Duodenal mucosa (tissue), 2 donors: Measurements from ENCODE around the gene ANKS6.

Experiments used
- H3K27ac ChIP-seq: one replicate; pipeline ENCODE4 v1.7.0; 2013; ENCODE audit warnings: low read depth, low read length
- H3K27me3 ChIP-seq, 2 donors: one replicate each; pipeline ENCODE4 v1.7.0; 2013; ENCODE audit warnings: low read length in 2 of 2, control low read depth in 1 of 2; ENCODE audit not compliant: insufficient read depth in 2 of 2, control insufficient read depth in 1 of 2
- H3K36me3 ChIP-seq, 2 donors: one replicate each; pipeline ENCODE4 v1.7.0; 2013; ENCODE audit warnings: low read length in 2 of 2, control low read depth in 1 of 2; ENCODE audit not compliant: insufficient read depth in 2 of 2, control insufficient read depth in 1 of 2
- H3K4me1 ChIP-seq, 2 donors: one replicate each; pipeline ENCODE4 v1.7.0; 2013; ENCODE audit warnings: low read length in 2 of 2, control low read depth in 1 of 2; ENCODE audit not compliant: insufficient read depth in 2 of 2, control insufficient read depth in 1 of 2
- H3K4me3 ChIP-seq, 2 donors: one replicate each; pipeline ENCODE4 v1.7.0; 2013; ENCODE audit warnings: low read length in 2 of 2, low read depth in 1 of 2
- H3K9ac ChIP-seq, 2 donors: one replicate each; pipeline ENCODE4 v1.7.0; 2013; ENCODE audit warnings: low read length in 2 of 2, low read depth in 1 of 2
- H3K9me3 ChIP-seq, 2 donors: one replicate each; pipeline ENCODE4 v1.7.0; 2013; ENCODE audit warnings: low read length in 2 of 2, control low read depth in 1 of 2; ENCODE audit not compliant: control insufficient read depth in 1 of 2

Gene ANKS6

GRCh38 chr9:98726735-98727134, 69.6 kb downstream of the ANKS6 start:
- no peak overlapping the region for H3K9ac ChIP-seq
- no peaks in the 10 kb centered on the region for H3K4me1 ChIP-seq
- H3K27me3 ChIP-seq, result peaks cover 5 to 9% of the 10 kb centered on the region in 2 donors
- H3K4me3 ChIP-seq, result no peak overlapping the region
- no peaks in the 10 kb centered on the region for H3K9me3 ChIP-seq
- no peak overlapping the region for H3K27ac ChIP-seq
- no peaks in the 10 kb centered on the region for H3K36me3 ChIP-seq

DNA sequence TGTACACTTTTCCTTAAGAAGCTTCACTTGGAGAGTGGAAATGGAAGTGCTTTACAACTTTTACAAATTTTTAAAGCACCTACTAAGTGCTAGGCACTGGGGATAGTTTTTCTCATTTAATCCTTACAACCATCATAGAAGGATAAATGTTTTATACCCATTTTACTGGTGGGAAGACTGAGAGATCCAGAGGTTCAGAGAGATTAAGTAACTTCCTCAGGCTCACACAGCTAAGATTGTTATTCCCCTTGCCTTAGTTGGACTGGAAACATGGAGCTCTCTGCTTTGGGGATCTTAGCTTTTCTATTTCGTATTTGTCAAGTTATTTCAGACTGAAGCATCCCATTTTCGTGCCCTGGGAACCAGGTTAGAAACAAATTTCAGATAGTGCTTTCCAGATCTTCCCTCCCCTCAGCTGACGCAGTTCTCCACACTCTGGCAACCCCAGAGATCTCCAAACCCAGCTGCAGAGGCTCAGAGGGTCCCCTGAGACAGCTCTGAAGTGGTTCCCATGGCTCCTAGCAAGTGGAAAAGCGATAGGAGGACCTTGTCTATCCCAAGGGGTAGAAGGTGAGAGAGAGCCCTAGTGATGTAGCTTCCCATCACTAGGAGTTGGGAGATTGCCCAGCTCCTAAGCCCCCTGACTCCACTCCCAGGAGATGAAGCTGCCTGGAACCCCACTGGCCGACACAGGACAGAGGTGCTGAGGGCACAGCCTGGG, 71.4 kb downstream of the ANKS6 start:
- Histone ChIP-seq H3K27ac (no peak overlapping the region), H3K4me1 (no peaks in the 10 kb centered on the region), H3K9ac (no peak overlapping the region), H3K36me3 (no peaks in the 10 kb centered on the region), H3K9me3 (no peaks in the 10 kb centered on the region), H3K27me3 (peaks cover 5 to 9% of the 10 kb centered on the region in 2 donors), H3K4me3 (no peak overlapping the region)

GRCh38 chr9:98721643-98722042, 74.7 kb downstream of the ANKS6 start:
- Histone ChIP-seq H3K27me3 (peaks cover 4 to 5% of the 10 kb centered on the region in 2 donors), H3K9ac (no peak overlapping the region), H3K27ac (no peak overlapping the region), H3K36me3 (no peaks in the 10 kb centered on the region), H3K9me3 (no peaks in the 10 kb centered on the region), H3K4me1 (no peaks in the 10 kb centered on the region), H3K4me3 (no peak overlapping the region)

GRCh38 chr9:98720402-98720801, 76.0 kb downstream of the ANKS6 start:
- H3K4me3 ChIP-seq, result no peak overlapping the region
- H3K27me3 ChIP-seq, result peaks cover 2 to 9% of the 10 kb centered on the region in 2 donors
- H3K36me3 ChIP-seq, result no peaks in the 10 kb centered on the region
- no peak overlapping the region for H3K9ac ChIP-seq
- H3K9me3 ChIP-seq, result no peaks in the 10 kb centered on the region
- no peaks in the 10 kb centered on the region for H3K4me1 ChIP-seq
- H3K27ac ChIP-seq, result no peak overlapping the region

- Histone ChIP-seq H3K9ac (no peak overlapping the region), H3K9me3 (no peaks in the 10 kb centered on the region), H3K4me1 (no peaks in the 10 kb centered on the region), H3K27me3 (peaks cover 6 to 7% of the 10 kb centered on the region in 2 donors), H3K4me3 (no peak overlapping the region), H3K27ac (no peak overlapping the region), H3K36me3 (no peaks in the 10 kb centered on the region)
Observed at GRCh38 chr9:98719055-98719454, 77.3 kb downstream of the ANKS6 start.

DNA sequence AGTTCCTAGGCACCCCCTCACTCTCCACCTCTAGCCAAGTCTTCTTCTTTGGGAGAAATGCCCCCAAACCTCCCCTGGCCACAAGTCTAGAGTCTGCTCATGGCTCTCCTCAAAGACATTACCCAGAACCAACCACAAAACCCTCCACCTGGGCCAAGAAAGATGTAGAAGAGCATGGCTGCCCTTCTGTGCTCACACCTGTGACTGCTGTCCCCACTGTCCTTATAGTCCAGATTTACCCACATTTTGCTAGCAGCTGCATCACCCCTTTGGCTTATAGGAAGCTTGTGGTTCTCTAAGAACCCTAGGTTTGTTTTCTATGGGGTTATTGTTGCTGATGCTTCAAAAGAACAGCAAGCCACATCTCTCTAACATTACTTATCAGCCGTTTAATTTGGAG, 81.5 kb downstream of the ANKS6 start:
- no peaks in the 10 kb centered on the region for H3K36me3 ChIP-seq
- no peaks in the 10 kb centered on the region for H3K4me1 ChIP-seq
- H3K9ac ChIP-seq, result no peak overlapping the region
- H3K27ac ChIP-seq, result no peak overlapping the region
- no peak overlapping the region for H3K4me3 ChIP-seq
- H3K27me3 ChIP-seq, result peaks cover 20 to 26% of the 10 kb centered on the region in 2 donors
- H3K9me3 ChIP-seq, result no peaks in the 10 kb centered on the region

DNA sequence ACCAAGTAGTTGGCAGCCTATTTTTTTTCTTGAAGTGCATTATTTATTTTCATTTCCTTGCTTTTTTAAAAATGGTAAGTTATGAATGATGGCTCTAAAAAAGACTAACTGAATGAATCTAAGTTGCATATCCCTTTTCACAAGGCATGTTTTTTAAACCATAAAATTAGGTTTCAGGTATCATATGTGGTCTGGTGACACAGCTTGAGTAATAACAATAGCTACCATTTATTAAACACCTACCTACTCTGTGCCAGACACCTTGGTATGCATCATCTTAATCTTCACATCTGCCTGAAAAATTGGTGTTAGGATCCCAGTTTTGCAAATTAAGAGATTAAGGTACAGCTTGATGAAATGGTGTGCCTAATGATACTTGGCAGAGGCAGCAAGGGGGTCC, 83.4 kb downstream of the ANKS6 start:
- H3K4me3 ChIP-seq, result no peak overlapping the region
- no peak overlapping the region for H3K27ac ChIP-seq
- no peaks in the 10 kb centered on the region for H3K9me3 ChIP-seq
- no peaks in the 10 kb centered on the region for H3K4me1 ChIP-seq
- H3K27me3 ChIP-seq, result peaks cover 32% of the 10 kb centered on the region in 2 donors
- no peaks in the 10 kb centered on the region for H3K36me3 ChIP-seq
- no peak overlapping the region for H3K9ac ChIP-seq

- Histone ChIP-seq H3K4me1 (no peaks in the 10 kb centered on the region), H3K4me3 (no peak overlapping the region), H3K27me3 (peaks cover 50 to 53% of the 10 kb centered on the region in 2 donors), H3K9me3 (no peaks in the 10 kb centered on the region), H3K36me3 (no peaks in the 10 kb centered on the region), H3K27ac (no peak overlapping the region), H3K9ac (no peak overlapping the region)
Observed at GRCh38 chr9:98709968-98710965, 86.1 kb downstream of the ANKS6 start.

DNA sequence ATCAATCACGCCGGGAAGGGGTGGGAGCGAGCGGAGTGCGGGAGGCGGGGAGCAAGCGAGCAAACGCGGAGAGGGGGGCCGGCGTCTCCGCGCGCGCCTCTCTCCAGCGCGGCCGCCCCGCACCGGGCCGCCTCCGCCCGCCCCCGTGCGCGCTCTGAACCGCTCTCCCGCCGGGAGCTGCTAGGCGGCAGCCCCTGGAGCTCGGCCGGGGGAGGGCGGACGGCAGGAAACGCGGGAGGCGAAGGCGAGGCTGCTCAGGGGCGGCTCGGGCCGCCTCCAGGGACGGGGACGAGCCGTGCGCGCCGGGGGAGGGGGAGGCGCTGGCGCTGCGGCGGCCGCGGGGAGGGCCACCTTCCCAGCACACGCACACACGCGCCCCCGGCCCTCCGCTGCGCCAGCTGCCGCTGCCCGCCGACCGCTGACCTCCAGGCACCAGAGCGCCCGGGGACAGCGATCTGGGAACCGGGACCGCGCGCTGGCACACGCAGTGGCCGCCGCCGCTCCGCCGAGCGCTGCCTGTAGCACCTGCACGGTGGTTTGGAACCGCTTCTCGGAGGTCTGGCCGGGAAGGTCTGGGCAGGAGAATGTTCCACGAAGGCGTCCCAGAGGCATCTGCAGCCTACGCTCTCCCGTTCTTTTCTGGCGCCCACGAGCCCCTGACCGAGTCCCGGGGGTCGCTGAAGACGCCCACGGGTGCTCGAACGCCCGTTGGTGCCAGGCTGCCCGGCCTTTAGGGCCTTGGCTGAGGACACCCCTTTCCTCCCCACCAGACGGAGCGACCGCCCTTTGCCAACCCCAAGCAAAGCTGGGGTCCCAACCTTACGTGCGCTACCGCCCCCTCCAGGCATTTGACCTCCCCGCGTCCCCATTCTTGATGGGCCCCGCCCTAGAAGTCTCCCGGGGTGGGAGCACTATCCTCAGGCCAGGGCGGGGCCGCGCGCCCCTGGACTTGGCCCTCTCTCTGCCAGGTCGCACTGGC, 87.1 kb downstream of the ANKS6 start, which contains the start of gene GABBR2:
GABBR2 (minus strand) TSS at position 3 of the 979 bp plus-strand sequence. CDS start 198 bp downstream, outside the sequence.
- Histone ChIP-seq H3K9me3 (no peaks in the 10 kb centered on the region), H3K27me3 (peaks cover 45 to 56% of the 10 kb centered on the region in 2 donors), H3K36me3 (no peaks in the 10 kb centered on the region), H3K4me3 (no peak within 1 kb of the TSS), H3K27ac (no peak within 1 kb of the TSS), H3K4me1 (no peaks in the 10 kb centered on the region), H3K9ac (no peak within 1 kb of the TSS)
